Mononuclear cell (primary cell): ENCODE measurements around the gene NDUFS1. TPM values are rescaled to one million over a fixed set of nuclear protein-coding genes. Genes with fewer than 3 reads are reported as not detected.

Source experiments
- H3K27me3 ChIP-seq: 2 replicates; pipeline ENCODE4 v1.6.0; 2011; ENCODE audit warnings: low read length, control low read depth; ENCODE audit not compliant: insufficient read depth
- H3K4me1 ChIP-seq: 2 replicates; pipeline ENCODE4 v1.5.1; 2011; ENCODE audit warnings: mild to moderate bottlenecking, low read length, control low read depth; ENCODE audit not compliant: insufficient read depth
- H3K4me3 ChIP-seq: 2 replicates; pipeline ENCODE4 v1.5.1; 2011; ENCODE audit warnings: mild to moderate bottlenecking, low read length, moderate library complexity
- H3K9me3 ChIP-seq: 2 replicates; pipeline ENCODE4 v1.5.1; 2011; ENCODE audit warnings: low read depth, mild to moderate bottlenecking, control low read depth, low read length
- total RNA-seq: library from RNA; depleted of rRNA; stranded (reverse); fragments of >200 nt; gene quantifications from one replicate; pipeline ENCODE4 v1.2.3, GENCODE V29; 2012

The NDUFS1 gene
- total RNA-seq, 1 donor: 41.1 TPM

GRCh38 chr2:206071807-206072206 lies 87.4 kb downstream of the NDUFS1 start:
- H3K27me3 ChIP-seq: no peaks in the 10 kb centered on the region
- peaks cover 12% of the 10 kb centered on the region for H3K4me1 ChIP-seq
- no peaks in the 10 kb centered on the region for H3K9me3 ChIP-seq
- no peak overlapping the region for H3K4me3 ChIP-seq

- Histone ChIP-seq H3K27me3 (no peaks in the 10 kb centered on the region), H3K4me1 (peaks cover 12% of the 10 kb centered on the region), H3K4me3 (no peak overlapping the region), H3K9me3 (no peaks in the 10 kb centered on the region)
Measured at GRCh38 chr2:206069417-206069816, 89.8 kb downstream of the NDUFS1 start.

GRCh38 chr2:206068207-206068606 lies 91.0 kb downstream of the NDUFS1 start:
- Histone ChIP-seq H3K9me3 (no peaks in the 10 kb centered on the region), H3K27me3 (no peaks in the 10 kb centered on the region), H3K4me3 (no peak overlapping the region)

More at GRCh38 chr2:206068207-206068606, 91.0 kb downstream of the NDUFS1 start:
- peaks cover 11% of the 10 kb centered on the region for H3K4me1 ChIP-seq

Other genes with a start within 250 kb of the NDUFS1 start
- gene INO80D, start 73.3 kb downstream of the NDUFS1 start, total RNA-seq: 36.9 TPM
- gene EEF1B2, start 451 bp upstream of the NDUFS1 start, total RNA-seq: 883 TPM
- gene ZDBF2, start 115.2 kb upstream of the NDUFS1 start, total RNA-seq: 21.0 TPM